GM21423 (cell line): Measurements from ENCODE around the gene SRGAP2B.
"Not testable (repeated sequence)": the region's sequence is repeated elsewhere in the genome, so short reads cannot be mapped to it uniquely, and the experiment has no call there.

Experiments used
- ATAC-seq: cut with Tn5 transposase; IDR thresholded peaks from one replicate; pipeline ENCODE4 v1.9.1; 2021; ENCODE audit warnings: mild to moderate bottlenecking, moderate library complexity; ENCODE audit not compliant: unreplicated experiment

Gene SRGAP2B

GRCh38 chr1:145095284-145096057, at the start of gene SRGAP2B, which contains the start of gene FAM72D:
TSS of gene SRGAP2B (minus strand) at chr1:145095328. CDS start at chr1:145092901, 2,427 bp downstream.
TSS of gene FAM72D (plus strand) at chr1:145095974. CDS start at chr1:145096848, 874 bp downstream.
- ATAC-seq, result peak; percentile 79

GRCh38 chr1:145144264-145144913, 49.3 kb upstream of the SRGAP2B start:
- ATAC-seq, result not testable (repeated sequence)

GRCh38 chr1:145140549-145140948, 45.4 kb upstream of the SRGAP2B start:
- ATAC-seq, result not testable (repeated sequence)

- ATAC-seq, result not testable (repeated sequence)
Observed at GRCh38 chr1:145134476-145134875, 39.3 kb upstream of the SRGAP2B start.

GRCh38 chr1:145128697-145129469, 33.8 kb upstream of the SRGAP2B start:
- not testable (repeated sequence) for ATAC-seq

GRCh38 chr1:145127144-145127543, 32.0 kb upstream of the SRGAP2B start:
- ATAC-seq, result not testable (repeated sequence)

- not testable (repeated sequence) for ATAC-seq
Observed at GRCh38 chr1:145125112-145125511, 30.0 kb upstream of the SRGAP2B start.

- not testable (repeated sequence) for ATAC-seq
Observed at GRCh38 chr1:145123992-145124641, 29.0 kb upstream of the SRGAP2B start.

- ATAC-seq, result not testable (repeated sequence)
Observed at GRCh38 chr1:145123062-145123395, 27.9 kb upstream of the SRGAP2B start.

GRCh38 chr1:145122344-145123061, 27.4 kb upstream of the SRGAP2B start:
- not testable (repeated sequence) for ATAC-seq

- not testable (repeated sequence) for ATAC-seq
Observed at GRCh38 chr1:145119842-145120241, 24.7 kb upstream of the SRGAP2B start.

- ATAC-seq, result not testable (repeated sequence)
Observed at GRCh38 chr1:145115587-145116493, 20.7 kb upstream of the SRGAP2B start.

- ATAC-seq, result not testable (repeated sequence)
Observed at GRCh38 chr1:145114560-145115057, 19.5 kb upstream of the SRGAP2B start.

GRCh38 chr1:145112703-145113102, 17.6 kb upstream of the SRGAP2B start:
- not testable (repeated sequence) for ATAC-seq

- not testable (repeated sequence) for ATAC-seq
Observed at GRCh38 chr1:145111674-145112073, 16.5 kb upstream of the SRGAP2B start.

- not testable (repeated sequence) for ATAC-seq
Observed at GRCh38 chr1:145103294-145103693, 8.2 kb upstream of the SRGAP2B start.

GRCh38 chr1:145101725-145102124, 6.6 kb upstream of the SRGAP2B start:
- not testable (repeated sequence) for ATAC-seq

GRCh38 chr1:145094655-145095211, 395 bp downstream of the SRGAP2B start:
- ATAC-seq, result peak; percentile 4
